Stimulated activated CD4-positive, alpha-beta T cell treated with anti-CD3 and anti-CD28 coated beads, Interleukin-1b, Interleukin-23, amount 100 ng/mL, for 4 hours (primary cell): ENCODE results near the gene CCDC91.
"Not testable (repeated sequence)": the region's sequence is repeated elsewhere in the genome, so short reads cannot be mapped to it uniquely, and the experiment has no call there.

Source experiments
- DNase-seq, 2 donors: peaks; one replicate each; pipeline ENCODE4 v3.0.0-alpha.2; 2020; ENCODE audit warnings: low read depth in 2 of 2

CCDC91 gene

DNA sequence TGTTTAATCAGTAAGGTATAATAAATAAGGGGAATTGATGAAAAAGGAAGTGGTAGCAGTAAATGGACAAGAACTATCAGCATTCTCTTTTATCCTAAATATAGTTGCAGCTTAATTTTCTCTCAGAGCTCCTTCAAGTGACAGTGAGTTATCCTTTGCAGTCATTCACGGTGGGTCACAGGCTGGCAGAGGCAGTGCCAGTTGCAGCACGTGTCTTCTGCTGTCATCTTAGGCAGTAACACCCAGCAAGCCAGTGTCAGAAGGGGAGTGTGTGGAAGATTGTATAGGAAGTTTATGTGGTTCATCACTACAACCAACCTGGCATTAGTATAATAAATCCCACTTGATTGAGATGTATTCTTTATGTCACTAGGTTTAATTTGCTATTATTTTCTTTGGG, 170.0 kb downstream of the CCDC91 start:
- DNase-seq: no peak

- DNase-seq: no peak
Measured at GRCh38 chr12:28367326-28367725, 177.1 kb downstream of the CCDC91 start.

- no peak for DNase-seq
Measured at GRCh38 chr12:28367993-28368392, 177.7 kb downstream of the CCDC91 start.

- no peak for DNase-seq
Measured at GRCh38 chr12:28369483-28369882, 179.2 kb downstream of the CCDC91 start.

GRCh38 chr12:28374556-28374955, 184.3 kb downstream of the CCDC91 start:
- DNase-seq: no peak

- no peak for DNase-seq
Measured at GRCh38 chr12:28378736-28379135, 188.5 kb downstream of the CCDC91 start.

- DNase-seq: not testable (repeated sequence)
Measured at GRCh38 chr12:28379779-28380178, 189.5 kb downstream of the CCDC91 start.

DNA sequence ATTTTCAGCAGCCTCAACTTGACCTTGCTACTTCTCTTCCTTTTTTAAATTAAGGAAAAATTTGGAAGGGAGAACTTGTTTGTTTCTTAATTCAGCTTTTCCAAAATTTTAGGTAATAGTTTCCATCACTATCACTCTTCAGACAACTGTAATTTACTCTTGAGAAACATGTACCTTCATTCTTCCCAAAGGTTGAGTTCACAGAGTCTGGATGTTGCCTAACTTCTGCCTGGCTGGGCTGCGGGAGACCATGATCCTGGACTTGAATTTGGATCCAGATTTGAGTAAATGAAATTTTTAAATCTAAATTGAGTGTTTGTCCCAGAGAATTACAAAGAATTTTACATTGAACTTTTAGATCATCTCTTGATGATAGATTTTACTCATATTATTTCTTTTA, 193.1 kb downstream of the CCDC91 start:
- no peak for DNase-seq

- DNase-seq: no peak
Measured at GRCh38 chr12:28388879-28389278, 198.6 kb downstream of the CCDC91 start.

DNA sequence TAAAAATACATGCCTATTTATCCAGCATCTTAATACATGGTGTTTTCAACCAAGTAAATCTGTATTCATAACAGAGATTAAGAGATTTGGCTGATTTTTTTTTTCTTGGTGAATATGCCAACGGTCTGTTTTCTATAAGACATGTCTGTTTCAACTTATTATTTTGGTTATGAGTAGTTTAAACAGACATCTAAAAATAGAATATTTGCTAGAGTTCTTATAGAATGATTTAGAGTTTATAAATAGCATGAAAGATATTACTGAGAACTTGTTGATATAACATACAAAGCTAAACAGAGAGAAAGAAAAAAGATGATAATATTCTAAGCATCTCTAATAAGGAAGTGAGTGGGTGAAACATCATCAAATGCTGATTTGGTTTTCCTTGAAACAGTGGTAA, 199.9 kb downstream of the CCDC91 start:
- DNase-seq: no peak

DNA sequence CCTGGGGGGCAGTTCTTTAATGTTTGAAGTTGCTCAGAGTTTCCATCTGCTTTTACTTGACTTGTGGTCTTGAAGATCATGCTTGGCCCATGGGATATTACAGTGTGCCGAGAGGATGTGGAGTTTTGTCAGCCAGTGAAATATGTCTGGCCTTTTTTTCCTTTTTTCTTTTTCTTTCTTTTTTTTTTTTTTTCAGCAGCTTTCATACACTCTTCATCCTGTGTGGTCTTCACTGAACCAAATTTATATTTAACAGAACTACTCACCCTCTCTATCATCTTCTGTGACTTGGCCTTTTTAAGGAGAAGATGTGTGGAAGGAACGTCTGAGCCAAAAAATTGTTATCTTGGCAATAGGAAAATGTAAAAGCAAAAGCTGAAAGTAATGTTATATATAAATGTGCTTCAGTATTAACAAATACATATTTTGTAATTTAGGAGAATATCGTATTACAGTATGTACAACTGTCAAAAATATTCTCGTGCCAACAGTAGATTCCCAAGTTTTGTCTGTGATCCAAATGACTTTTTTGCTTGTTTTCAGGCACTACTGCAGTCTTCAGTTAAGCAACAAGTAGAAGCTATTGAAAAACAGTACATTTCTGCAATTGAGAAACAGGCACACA, 200.6 kb downstream of the CCDC91 start:
- no peak for DNase-seq

DNA sequence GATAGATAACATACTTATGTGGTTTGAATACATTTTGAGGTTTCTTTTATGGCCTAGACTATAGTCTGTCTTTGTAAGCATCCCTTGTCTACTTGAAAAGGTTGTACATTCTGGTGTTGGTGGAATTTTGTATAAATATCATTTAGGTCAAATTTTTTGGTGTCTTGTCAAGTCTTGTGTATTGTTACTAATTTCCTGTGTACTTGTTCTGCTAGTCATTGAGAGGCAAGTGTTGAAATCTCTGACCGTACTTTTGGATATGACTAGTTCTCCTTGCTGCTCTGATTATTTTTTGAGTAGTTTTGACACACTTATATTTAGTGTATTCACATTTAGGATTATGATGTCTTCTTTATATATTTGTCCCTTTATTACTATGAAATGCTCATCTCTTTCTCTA, 219.6 kb downstream of the CCDC91 start:
- DNase-seq: no peak

DNA sequence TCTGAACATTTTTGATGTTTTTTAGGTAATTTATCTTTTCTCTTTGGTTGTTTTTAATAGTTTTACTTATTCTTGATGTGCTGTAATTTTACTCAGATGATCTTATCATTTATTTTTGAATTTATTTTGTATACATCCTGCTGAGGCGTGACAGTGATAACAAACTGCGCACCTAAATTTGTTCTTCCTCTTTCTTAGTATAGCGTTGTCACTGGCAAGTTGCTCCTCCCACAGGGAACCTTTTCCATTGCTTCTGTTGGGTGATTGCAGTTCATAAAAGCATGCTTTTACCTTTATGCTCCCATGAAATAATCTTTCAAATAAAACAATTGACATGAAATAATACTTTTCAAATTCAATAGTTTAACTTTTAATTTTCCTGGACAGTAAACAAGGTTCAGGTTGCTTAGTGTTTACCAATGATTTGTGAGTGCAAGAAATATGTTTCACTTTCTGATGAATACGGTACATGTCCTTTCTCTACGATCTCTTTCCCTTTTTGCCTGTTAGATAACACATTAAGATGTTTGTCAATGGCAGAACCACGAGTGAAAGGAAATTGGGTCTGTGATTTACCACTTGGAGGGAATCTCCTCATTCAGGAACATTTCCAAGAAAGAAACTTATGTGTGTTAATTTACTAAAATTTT, 223.3 kb downstream of the CCDC91 start:
- DNase-seq: no peak

- no peak for DNase-seq
Measured at GRCh38 chr12:28415755-28416154, 225.5 kb downstream of the CCDC91 start.

- DNase-seq: no peak
Measured at GRCh38 chr12:28421374-28421773, 231.1 kb downstream of the CCDC91 start.

DNA sequence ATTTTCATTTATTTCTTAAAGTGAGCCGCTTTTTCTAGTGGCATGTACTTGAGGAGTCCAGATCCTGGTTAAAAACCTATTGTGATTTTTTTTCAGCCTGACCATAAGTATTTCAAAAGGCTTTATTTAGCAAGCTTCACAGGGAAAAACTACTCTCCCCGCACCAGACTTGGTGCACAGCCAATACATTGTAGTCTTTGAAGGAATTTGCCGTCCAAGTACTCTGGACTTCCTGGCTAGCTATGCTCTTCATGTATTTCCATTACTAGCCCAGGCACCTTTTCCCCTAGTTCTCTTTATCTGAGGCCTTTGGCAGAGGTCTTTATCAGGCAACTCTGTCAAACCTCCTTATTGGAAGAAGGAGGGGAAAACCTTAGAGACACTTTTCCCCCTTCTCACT, 234.7 kb downstream of the CCDC91 start:
- no peak for DNase-seq

DNA sequence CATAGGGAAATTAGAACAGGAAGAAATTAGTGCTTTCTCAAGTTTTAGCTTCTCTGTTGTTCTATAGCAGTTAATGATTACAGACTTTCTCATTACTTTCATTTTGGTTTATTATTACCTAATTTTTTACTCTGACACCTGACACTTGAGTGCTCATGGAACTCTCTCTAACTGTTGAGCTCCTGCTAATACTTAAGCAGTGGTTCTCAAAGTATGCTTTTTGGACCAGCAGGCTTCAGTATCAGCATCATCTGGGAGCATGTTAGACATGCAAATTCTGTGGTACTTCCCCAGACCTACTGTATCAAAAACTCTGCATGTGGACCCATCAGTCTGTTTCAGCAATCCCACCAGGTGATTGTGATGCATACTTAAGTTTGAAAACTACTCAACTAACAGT, 235.3 kb downstream of the CCDC91 start:
- no peak for DNase-seq

- no peak for DNase-seq
Measured at GRCh38 chr12:28427046-28427445, 236.8 kb downstream of the CCDC91 start.

GRCh38 chr12:28440081-28440608, 249.9 kb downstream of the CCDC91 start:
- DNase-seq: no peak

GRCh38 chr12:28442101-28442500, 251.8 kb downstream of the CCDC91 start:
- DNase-seq: no peak

DNA sequence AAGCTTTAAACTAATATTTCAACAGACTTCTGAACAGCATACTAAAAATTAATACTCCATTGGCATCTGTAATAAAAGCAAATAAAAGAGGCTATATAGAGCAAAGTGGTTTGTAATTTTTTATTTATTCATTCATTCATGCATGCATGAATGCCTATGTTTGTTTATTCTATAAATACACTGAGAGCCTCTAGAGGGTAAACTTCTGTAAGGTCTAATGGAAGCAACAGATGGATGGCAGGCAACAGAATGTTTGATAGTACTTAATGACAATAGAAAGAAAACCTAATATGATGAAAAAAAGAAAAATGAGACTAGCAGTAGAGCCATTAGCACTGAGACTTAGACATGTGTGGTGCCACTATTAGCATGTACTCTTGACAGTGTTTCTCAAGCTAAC, 253.1 kb downstream of the CCDC91 start:
- DNase-seq: no peak

- DNase-seq: no peak
Measured at GRCh38 chr12:28446031-28446430, 255.8 kb downstream of the CCDC91 start.

- no peak for DNase-seq
Measured at GRCh38 chr12:28453686-28454085, 263.4 kb downstream of the CCDC91 start.
